ENCODE measurements around the gene TMEM97. TPM values are rescaled to one million over a fixed set of nuclear protein-coding genes. Genes with fewer than 3 reads are reported as not detected.

The TMEM97 gene
- total RNA-seq, 3 donors from 2014 or later: 41.3 to 55.1 (median 44.8) TPM

DNA sequence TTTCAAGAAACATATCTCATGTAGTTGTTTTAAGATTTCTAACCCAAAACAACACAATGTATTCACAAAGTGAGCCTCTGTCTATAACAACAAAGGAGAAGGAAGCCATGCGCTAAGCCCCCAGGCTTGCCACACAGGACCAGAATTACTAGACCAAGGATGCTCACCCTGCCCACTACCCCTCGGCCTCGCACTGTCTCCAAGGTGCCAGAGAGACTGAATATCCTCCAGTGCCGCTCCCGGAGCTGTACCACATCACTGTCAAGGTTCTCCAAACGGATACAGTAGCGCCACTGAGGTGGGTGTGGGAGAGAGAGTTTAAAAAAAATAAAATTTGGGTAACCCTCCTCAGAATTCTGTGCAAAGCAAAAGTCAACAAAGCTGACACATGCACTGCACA lies 31.3 kb downstream of the TMEM97 start:
- ATAC-seq: no peak
- no peaks in the 10 kb centered on the region for H3K9me3 Mint-ChIP-seq
- H3K4me1 Mint-ChIP-seq (ENCODE audit: low read depth): peaks cover 5% of the 10 kb centered on the region
- H3K36me3 Mint-ChIP-seq (ENCODE audit: insufficient read depth): peaks cover 45% of the 10 kb centered on the region
- DNase-seq: no peak
- H3K4me3 Mint-ChIP-seq: no peak overlapping the region
- no peaks in the 10 kb centered on the region for H3K27me3 Mint-ChIP-seq (ENCODE audit: low read depth)

DNA sequence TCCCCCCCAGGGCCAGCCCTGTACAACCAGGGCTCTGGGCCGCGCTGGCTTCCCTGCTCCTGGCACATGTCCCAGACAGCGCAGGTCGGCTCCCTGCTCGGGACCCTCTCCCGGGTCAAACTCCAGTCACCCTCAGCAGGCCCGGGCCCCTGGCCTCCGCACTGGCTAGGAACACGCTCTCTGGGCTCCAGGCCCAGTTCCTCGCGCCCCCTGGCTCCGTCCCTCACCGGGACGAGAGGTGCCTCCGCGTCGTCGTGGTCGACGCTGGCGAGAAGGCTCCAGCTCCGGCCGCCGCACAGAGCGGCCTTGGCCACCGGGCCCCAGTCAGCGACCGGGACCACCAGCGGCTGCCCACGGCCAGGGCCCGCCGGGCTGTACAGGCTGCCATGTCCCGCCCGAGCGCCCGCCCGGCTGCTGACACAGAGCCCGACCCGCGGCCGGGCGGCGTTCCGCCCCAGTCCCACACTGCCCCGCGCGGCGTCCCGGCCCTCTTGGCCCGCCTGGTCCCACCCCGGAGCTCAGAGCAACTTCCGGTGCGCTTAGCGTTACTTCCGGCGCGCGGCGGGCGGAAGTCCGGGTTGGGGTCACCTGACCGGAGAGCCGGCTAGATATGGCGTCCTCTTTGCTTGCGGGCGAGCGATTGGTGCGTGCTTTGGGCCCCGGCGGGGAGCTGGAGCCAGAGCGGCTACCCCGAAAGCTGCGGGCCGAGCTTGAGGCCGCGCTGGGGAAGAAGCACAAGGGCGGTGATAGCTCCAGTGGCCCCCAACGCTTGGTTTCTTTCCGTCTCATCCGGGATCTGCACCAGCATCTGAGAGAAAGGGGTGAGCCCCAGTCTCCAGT lies 38.3 kb downstream of the TMEM97 start, which contains the start of gene POLDIP2:
Gene POLDIP2 (minus strand): TSS at position 467 of the 840 bp plus-strand sequence. CDS start 79 bp downstream, at position 388.
- Mint-ChIP-seq H3K4me1 (ENCODE audit: low read depth) (peaks cover 30% of the 10 kb centered on the region), H3K36me3 (ENCODE audit: insufficient read depth) (peaks cover 30% of the 10 kb centered on the region), H3K4me3 (peak within 1 kb of the TSS; percentile 96), H3K27me3 (ENCODE audit: low read depth) (no peaks in the 10 kb centered on the region), H3K9me3 (no peaks in the 10 kb centered on the region)
- ATAC-seq: peak; percentile 99
- peak; percentile 94 for DNase-seq

DNA sequence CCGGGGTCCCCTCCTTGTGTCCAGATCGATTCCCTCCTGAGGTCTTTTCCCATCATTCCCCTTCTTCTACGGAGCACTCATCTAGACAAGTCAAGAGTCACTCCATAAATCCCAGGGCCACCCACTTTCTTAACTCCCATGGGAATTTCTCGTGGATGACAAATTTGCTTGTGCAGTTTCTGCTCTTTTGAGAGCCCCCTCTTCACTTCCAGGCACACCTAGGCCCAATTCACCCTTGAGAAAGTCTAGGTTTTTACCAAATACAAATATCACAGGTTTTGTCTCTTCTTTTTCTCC lies 38.8 kb downstream of the TMEM97 start:
- ATAC-seq (no peak), DNase-seq (no peak)
- no peaks in the 10 kb centered on the region for H3K9me3 Mint-ChIP-seq
- no peaks in the 10 kb centered on the region for H3K27me3 Mint-ChIP-seq (ENCODE audit: low read depth)
- H3K36me3 Mint-ChIP-seq (ENCODE audit: insufficient read depth): peaks cover 30% of the 10 kb centered on the region
- H3K4me1 Mint-ChIP-seq (ENCODE audit: low read depth): peaks cover 30% of the 10 kb centered on the region
- H3K4me3 Mint-ChIP-seq: peak overlapping the region; percentile 96

DNA sequence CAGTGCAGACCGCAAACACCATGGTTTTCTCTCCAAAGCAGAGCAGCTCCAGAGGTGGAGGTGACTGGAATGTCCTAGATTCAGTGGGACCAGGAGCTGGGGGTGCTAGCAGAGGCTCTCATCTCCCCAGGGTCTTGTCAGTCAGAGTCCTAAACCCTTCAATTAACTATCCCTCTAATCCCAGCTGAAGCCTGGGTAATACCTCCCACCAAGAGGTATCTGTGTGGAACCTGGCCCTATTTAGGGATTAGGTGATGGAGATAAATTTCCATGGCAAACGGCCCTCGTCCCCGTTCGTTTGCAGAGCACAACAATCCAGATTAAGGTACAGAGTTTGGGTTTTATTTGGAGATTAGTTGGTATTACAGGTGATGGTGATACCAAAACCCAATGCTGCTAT lies 44.2 kb downstream of the TMEM97 start:
- Mint-ChIP-seq H3K9me3 (no peaks in the 10 kb centered on the region), H3K27me3 (ENCODE audit: low read depth) (no peaks in the 10 kb centered on the region), H3K36me3 (ENCODE audit: insufficient read depth) (peaks cover 12% of the 10 kb centered on the region), H3K4me3 (no peak overlapping the region), H3K4me1 (ENCODE audit: low read depth) (peaks cover 6% of the 10 kb centered on the region)
- no peak for ATAC-seq
- DNase-seq: no peak

DNA sequence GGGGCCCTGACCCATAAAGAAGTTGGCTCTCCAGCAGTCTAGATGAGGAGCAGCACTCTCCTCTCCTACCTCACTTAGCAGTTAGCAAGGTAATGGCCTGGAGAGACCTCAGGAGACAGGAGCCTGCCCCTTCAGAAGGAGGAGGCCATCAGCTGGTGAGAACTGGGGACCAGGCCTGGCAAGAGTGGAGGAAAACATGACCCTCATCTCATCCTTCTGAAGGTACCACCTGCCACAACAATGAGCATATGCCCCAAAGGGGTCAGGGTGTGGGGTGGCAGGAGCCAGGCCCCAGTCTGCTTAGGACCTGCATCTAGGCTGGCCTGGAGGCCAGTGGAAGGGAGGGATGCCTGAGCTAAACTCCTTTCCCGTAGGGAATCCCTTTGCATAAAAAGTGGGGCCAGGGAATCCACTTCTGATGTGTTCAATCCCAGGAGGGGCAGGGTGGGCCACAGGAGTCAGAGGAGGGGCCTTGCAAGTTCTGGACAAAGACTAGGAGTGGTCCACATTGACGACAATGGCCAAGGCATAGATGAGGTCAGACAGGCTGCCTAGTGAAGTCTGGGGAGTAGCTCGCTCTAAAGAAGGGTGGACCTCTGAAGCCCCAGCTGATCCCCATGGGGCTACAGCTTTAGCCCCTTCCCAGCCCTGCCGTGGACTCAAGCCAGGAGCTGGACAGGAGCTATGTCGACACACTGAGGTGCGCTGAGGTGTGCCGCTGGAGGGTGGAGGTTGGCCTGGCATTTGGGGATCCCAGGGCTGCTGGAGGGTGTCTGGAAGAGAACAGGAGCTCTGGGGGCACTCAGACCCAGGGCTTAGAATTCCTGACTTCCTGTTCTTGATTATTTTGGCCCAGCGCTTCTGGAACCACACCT lies 45.0 kb downstream of the TMEM97 start:
- Mint-ChIP-seq H3K4me1 (ENCODE audit: low read depth) (peaks cover 3% of the 10 kb centered on the region), H3K9me3 (no peaks in the 10 kb centered on the region), H3K36me3 (ENCODE audit: insufficient read depth) (peaks cover 12% of the 10 kb centered on the region), H3K27me3 (ENCODE audit: low read depth) (no peaks in the 10 kb centered on the region), H3K4me3 (no peak overlapping the region)
- no peak for ATAC-seq
- DNase-seq: no peak

DNA sequence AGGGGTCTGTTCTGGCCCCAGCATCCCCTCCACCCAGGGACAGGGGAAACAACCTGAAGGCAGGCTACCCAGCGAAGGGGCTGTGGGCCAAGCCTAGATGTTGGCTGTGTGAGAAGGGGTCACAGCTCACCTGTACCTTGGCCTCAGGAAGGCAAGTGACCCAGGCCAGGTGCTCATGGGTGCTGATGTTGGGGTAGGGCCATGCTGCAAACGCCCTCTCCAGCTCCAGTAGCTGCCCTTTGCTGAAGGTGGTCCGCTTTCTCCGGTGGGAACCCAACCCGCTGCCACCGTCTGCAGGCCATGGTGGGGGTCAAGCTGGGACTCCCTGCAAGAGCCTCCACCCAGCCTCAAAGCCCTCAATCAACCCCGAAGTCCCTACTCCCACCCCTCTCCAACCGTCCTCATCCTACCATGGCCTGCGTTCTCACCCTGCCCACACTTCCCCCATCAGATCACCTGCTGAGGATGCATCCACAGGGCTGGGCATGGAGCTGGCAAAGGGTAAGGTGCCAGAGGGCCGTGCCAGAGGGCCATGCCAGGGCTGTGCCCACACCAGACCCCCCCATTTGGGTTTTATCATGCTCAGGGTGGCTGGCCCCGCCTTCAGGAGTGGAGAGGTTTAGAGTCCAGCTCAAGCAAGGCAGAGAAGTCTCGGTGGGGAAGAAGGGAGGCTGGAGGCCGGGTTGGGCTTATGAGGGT lies 45.8 kb downstream of the TMEM97 start, which contains the start of gene SEBOX:
Gene SEBOX (minus strand): TSS at position 535 of the 699 bp plus-strand sequence. CDS start 48 bp downstream, at position 487.
- Mint-ChIP-seq H3K4me1 (ENCODE audit: low read depth) (no peaks in the 10 kb centered on the region), H3K27me3 (ENCODE audit: low read depth) (no peaks in the 10 kb centered on the region), H3K36me3 (ENCODE audit: insufficient read depth) (peaks cover 12% of the 10 kb centered on the region), H3K9me3 (no peaks in the 10 kb centered on the region), H3K4me3 (no peak within 1 kb of the TSS)
- DNase-seq (no peak), ATAC-seq (no peak)

DNA sequence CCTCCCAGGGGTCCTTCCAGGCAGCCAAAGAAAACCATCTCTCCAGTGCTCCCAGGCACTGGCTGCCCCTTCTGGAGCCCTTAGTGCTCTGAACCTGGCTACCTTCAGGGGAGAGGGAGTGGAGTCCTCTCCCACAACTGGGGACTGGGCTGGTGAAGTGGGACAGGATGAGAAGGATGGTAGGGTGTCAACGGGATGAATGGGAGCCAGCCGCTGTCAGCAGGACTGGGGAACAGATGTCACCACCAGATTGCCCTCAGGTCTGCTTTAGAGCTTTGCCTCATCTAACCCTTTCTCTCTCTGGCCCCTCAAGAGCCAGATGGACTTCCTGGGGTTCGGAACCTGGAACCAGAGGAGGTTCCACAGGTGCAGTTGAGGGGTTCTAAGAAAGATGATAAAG lies 46.5 kb downstream of the TMEM97 start:
- H3K9me3 Mint-ChIP-seq: no peaks in the 10 kb centered on the region
- no peaks in the 10 kb centered on the region for H3K27me3 Mint-ChIP-seq (ENCODE audit: low read depth)
- ATAC-seq (no peak), DNase-seq (no peak)
- H3K36me3 Mint-ChIP-seq (ENCODE audit: insufficient read depth): peaks cover 10% of the 10 kb centered on the region
- no peak overlapping the region for H3K4me3 Mint-ChIP-seq
- H3K4me1 Mint-ChIP-seq (ENCODE audit: low read depth): no peaks in the 10 kb centered on the region

DNA sequence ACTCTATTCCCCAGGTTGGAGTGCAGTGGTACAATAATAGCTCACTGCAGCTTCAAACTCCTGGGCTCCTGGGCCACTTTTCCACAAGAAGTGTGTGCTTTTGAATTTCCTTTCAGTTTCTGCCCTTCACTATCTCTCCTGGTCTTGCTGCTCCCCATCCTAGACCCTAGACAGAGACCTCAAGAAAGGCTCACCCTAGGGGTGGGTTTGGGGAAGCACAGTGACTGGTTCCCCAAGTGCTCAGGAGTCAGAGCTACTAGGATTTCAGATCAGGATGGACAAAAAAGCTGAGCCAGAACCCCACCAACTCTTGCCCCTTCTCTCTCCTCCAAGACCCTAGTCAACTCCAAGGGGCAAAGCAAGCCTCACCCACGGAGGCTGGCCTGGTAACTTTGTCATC lies 47.6 kb downstream of the TMEM97 start:
- DNase-seq (no peak), ATAC-seq (no peak)
- peaks cover 4% of the 10 kb centered on the region for H3K4me1 Mint-ChIP-seq (ENCODE audit: low read depth)
- no peak overlapping the region for H3K4me3 Mint-ChIP-seq
- H3K9me3 Mint-ChIP-seq: no peaks in the 10 kb centered on the region
- no peaks in the 10 kb centered on the region for H3K27me3 Mint-ChIP-seq (ENCODE audit: low read depth)
- H3K36me3 Mint-ChIP-seq (ENCODE audit: insufficient read depth): no peaks in the 10 kb centered on the region

DNA sequence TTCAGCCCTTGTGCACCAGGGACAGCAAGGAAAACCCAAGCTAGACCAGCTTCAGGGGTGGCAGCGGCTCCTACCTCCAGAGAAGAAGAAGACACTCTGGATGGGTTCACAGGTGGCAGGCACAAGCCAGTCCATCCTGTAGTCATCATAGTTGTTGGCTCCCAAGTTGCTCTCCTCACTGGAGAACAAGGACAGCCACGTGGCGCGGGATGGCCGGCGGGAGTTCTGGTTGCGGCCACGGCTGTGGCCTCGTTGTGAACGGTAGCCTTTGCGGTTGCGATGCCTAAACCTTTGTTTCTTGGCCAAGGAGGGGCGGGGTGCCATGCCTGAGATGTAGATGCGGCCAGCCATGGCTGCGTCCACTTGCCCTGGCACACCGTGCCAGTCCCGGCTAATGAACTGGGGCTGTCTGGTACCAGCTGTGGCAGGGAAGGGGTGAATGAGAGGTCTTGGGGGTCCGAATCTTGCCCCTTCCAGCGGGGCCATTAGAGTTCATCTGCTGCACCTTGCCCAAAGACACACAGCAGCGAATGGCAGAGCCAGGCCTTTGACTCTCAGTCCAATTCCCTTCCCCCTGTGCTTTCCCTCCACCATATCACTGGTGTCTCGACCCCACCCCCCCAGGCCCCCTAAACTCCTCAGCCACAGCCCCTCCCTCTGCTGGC lies 48.8 kb downstream of the TMEM97 start:
- DNase-seq: no peak
- Mint-ChIP-seq H3K4me3 (no peak overlapping the region), H3K36me3 (ENCODE audit: insufficient read depth) (no peaks in the 10 kb centered on the region), H3K27me3 (ENCODE audit: low read depth) (no peaks in the 10 kb centered on the region), H3K9me3 (no peaks in the 10 kb centered on the region), H3K4me1 (ENCODE audit: low read depth) (peaks cover 7% of the 10 kb centered on the region)
- no peak for ATAC-seq

DNA sequence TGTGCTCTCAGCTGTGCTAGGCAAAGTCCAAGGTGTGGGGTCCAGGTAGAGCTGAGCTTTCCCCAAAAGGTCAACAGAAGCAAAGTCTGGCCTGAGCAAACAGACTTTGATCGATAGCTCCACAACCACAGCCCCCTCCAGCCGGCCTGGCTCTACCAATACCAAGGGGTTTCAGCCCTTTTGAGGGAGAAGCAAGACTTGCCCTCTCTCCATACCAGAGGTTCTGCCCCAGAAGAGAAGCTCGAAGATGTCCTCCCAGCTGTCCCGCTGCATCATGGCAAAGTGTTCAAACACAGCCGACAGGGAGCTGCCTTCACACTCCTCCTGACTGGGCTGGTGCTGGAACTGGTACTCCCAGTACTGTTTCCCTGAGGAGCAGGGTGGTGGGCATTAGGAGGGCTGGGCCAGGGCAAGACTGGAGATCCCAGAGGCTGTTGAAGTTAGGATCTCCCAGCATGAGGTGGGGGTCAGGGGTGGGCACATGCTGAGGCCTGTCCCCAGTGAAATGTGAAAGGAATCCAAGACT lies 49.4 kb downstream of the TMEM97 start:
- DNase-seq: no peak
- H3K36me3 Mint-ChIP-seq (ENCODE audit: insufficient read depth): no peaks in the 10 kb centered on the region
- H3K27me3 Mint-ChIP-seq (ENCODE audit: low read depth): no peaks in the 10 kb centered on the region
- no peak overlapping the region for H3K4me3 Mint-ChIP-seq
- no peak for ATAC-seq
- H3K9me3 Mint-ChIP-seq: no peaks in the 10 kb centered on the region
- peaks cover 13% of the 10 kb centered on the region for H3K4me1 Mint-ChIP-seq (ENCODE audit: low read depth)

DNA sequence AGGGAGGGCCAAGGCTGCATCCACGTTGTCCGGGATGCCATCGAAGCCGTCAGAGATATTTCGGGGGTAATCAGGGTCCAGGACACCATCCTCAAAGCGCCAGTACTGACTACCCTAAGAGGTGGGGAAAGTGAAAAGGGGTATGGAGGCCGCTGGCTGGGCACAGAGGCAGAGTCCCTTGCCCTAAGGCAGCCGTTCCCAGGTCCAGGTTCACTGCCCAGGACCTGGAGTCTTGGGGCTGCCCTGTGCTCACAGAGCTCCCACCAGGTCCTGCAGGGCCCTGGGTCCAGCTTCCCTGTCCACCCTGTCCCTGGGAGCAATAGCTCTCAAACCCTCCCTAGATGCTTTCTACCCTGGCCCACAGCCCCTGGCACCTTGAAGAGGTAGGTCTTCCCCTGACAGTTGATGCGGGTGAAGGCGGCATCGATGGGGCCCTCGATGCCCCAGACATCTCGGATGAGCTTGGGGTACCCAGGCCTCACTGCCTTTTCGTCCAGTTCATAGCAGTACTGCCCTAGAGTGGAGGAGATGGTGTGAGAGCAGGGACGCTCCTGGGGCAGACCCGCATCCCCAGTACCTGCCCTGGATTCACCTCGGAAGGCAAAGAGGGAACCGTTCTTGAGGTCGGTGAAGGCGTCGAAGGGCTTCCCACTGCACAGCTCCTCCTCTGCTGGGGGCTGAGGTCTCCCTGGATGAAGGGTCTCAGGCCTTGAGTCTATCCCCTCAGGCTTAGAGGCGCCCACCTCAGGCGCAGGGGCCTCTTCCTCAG lies 50.1 kb downstream of the TMEM97 start:
- H3K27me3 Mint-ChIP-seq (ENCODE audit: low read depth): no peaks in the 10 kb centered on the region
- no peaks in the 10 kb centered on the region for H3K9me3 Mint-ChIP-seq
- DNase-seq (no peak), ATAC-seq (no peak)
- H3K4me3 Mint-ChIP-seq: no peak overlapping the region
- H3K4me1 Mint-ChIP-seq (ENCODE audit: low read depth): peaks cover 16% of the 10 kb centered on the region
- no peaks in the 10 kb centered on the region for H3K36me3 Mint-ChIP-seq (ENCODE audit: insufficient read depth)

DNA sequence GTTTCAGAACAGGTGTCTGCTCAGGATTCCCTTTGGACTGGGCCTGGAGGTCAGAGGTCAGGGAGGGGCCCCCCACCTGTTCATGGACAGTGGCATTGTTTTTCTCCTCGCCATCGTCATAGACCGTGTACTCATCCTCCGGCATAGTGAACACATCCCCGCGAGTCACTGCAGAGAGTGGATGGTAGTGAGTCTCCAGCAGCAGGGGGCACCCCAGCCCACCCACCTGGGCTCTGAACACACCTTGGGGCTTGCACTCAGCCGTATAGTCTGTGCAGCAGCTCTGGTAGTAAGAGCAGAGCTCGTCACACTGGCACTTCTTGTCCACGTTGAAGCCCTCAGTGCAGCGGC lies 50.7 kb downstream of the TMEM97 start:
- DNase-seq (no peak), ATAC-seq (no peak)
- Mint-ChIP-seq H3K4me1 (ENCODE audit: low read depth) (peaks cover 16% of the 10 kb centered on the region), H3K27me3 (ENCODE audit: low read depth) (no peaks in the 10 kb centered on the region), H3K36me3 (ENCODE audit: insufficient read depth) (no peaks in the 10 kb centered on the region), H3K9me3 (no peaks in the 10 kb centered on the region), H3K4me3 (no peak overlapping the region)

DNA sequence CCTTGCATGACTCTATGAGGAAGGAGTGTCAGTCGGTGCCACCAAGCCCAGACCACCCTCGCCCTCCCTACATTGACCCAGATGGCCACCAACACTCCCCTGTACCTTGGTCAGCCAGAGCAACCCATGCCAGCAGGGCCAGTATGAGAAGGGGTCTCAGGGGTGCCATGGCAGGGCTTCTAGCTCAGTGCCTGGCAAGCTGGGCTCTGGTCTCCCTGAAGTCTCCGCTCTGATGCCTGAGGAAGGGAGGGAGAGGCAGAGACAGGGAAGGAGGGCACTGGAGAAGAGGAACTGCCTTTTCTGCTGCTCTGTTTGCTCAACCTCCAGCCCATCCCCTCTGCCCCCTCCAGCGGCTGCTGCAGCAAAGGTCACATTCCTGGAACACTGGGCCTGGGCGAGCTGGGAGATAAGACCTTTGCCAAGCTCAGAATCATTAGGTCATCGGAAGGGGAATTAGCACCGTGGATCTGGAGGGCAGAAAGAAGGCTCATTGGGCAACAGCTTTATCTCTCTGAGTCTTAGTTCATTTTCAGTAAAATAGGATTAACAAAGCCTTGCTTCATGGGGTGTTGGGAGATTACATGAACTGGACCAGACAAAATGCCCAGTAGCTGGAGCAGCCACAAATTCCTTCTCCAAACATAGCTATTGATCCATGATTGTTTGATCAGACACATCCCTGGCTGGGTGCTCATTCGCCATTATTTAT lies 51.2 kb downstream of the TMEM97 start, which contains the start of gene VTN:
Gene VTN (minus strand): TSS at position 273 of the 709 bp plus-strand sequence. CDS start 104 bp downstream, at position 169.
- ATAC-seq (no peak), DNase-seq (no peak)

More for the DNA sequence above, 51.2 kb downstream of the TMEM97 start, which contains the start of gene VTN:
- no peaks in the 10 kb centered on the region for H3K27me3 Mint-ChIP-seq (ENCODE audit: low read depth)
- no peaks in the 10 kb centered on the region for H3K36me3 Mint-ChIP-seq (ENCODE audit: insufficient read depth)
- peaks cover 16% of the 10 kb centered on the region for H3K4me1 Mint-ChIP-seq (ENCODE audit: low read depth)
- H3K4me3 Mint-ChIP-seq: peak within 1 kb of the TSS; percentile 90
- no peaks in the 10 kb centered on the region for H3K9me3 Mint-ChIP-seq
